GM15510 (cell line): ENCODE results near the gene ADCY10.

ENCODE experiments used
- POLR2A ChIP-seq: IDR thresholded peaks from 3 replicates; pipeline ENCODE4 v1.6.1; 2011; ENCODE audit warnings: borderline replicate concordance; ENCODE audit not compliant: insufficient read length; ENCODE audit errors: extremely low read depth

The ADCY10 gene

GRCh38 chr1:167819849-167820683, 93.9 kb downstream of the ADCY10 start:
- no peak for TF ChIP-seq POLR2A

DNA sequence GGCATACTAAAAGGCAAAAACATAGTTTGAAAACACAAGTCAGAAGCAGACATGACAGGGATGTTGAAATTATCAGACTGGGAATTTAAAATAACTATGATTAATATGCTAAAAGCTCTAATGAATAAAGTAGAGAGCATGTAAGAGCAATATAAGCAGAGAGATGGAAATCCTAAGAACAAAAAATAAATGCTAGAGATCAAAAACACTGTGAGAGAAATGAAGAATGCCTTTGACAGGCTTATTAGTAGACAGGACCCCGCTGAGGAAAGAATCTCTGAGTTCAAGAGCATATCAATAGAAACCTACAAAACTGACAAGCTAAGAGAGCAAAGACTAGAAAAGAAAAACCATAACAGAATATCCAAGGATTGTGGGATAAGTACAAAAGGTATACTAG, 98.3 kb downstream of the ADCY10 start:
- TF ChIP-seq POLR2A: no peak

- no peak for TF ChIP-seq POLR2A
Measured at GRCh38 chr1:167812972-167813371, 101.0 kb downstream of the ADCY10 start.

DNA sequence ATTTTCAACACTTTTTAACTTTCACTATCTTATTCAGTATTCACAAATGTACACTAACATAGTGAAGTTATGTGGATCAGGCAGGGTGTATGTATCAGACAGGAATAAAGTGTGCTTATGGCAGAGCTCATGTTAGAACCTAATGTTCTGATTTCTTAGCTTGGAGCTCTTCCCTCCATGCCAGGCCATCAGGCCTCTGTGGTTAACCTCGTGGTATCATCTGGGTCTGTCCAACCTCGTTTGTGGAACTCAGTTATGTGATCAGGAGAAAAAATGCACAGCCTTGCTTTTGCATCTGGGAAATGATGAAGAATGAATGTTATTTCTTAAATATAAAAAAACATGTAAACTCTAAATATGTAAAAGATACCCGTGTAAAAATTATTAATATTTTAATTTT, 105.2 kb downstream of the ADCY10 start:
- TF ChIP-seq POLR2A: no peak

GRCh38 chr1:167808104-167808503, 105.8 kb downstream of the ADCY10 start:
- TF ChIP-seq POLR2A: no peak

DNA sequence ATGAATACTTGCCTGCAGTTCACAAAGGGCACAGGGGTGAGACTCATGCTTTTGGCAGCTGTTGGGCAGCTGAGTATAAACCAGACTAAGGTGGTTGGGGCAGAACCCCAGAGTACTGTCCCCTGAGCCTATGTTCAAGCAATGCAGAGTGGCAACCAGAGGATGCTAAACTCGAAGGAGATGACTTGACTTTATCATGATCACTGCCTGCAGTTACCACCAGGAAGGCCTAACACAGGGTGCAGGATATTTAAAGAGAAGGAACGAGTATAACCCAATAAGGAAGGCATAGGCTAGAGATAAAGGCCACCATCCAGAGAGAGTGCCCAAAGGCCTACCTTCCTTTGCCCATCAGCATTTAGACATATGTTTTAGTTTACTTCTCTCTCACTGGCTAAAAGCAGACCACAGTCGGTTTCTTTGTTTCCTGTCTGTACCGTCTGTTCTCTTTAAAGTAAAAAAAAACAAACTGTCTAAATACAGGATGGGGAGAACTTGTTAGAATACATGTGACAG, 108.8 kb downstream of the ADCY10 start:
- TF ChIP-seq POLR2A: no peak

GRCh38 chr1:167803358-167804207, 110.4 kb downstream of the ADCY10 start:
- no peak for TF ChIP-seq POLR2A

DNA sequence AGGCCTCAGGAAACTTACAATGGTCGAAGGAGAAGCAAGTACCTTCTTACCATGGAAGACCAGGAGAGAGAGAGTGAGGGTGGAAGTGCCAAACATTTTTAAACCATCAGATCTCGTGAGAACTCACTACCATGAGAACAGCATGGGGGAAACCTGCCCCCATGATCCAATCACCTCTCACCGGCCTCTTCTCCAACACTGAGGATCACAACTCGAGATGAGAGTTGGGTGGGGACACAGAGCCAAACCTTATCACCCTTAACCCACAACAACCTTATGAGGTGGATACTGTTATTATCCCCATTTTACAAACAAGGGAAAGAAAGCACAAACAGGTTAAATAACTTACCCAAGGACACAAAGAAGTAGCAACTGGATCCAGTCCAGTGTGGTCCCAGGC, 111.7 kb downstream of the ADCY10 start:
- no peak for TF ChIP-seq POLR2A

GRCh38 chr1:167800251-167800650, 113.7 kb downstream of the ADCY10 start:
- TF ChIP-seq POLR2A: no peak

GRCh38 chr1:167799747-167800146, 114.2 kb downstream of the ADCY10 start:
- TF ChIP-seq POLR2A: no peak

- no peak for TF ChIP-seq POLR2A
Measured at GRCh38 chr1:167798952-167799351, 115.0 kb downstream of the ADCY10 start.

GRCh38 chr1:167797015-167797414, 116.9 kb downstream of the ADCY10 start:
- no peak for TF ChIP-seq POLR2A

GRCh38 chr1:167795810-167796740, 117.9 kb downstream of the ADCY10 start:
- no peak for TF ChIP-seq POLR2A

DNA sequence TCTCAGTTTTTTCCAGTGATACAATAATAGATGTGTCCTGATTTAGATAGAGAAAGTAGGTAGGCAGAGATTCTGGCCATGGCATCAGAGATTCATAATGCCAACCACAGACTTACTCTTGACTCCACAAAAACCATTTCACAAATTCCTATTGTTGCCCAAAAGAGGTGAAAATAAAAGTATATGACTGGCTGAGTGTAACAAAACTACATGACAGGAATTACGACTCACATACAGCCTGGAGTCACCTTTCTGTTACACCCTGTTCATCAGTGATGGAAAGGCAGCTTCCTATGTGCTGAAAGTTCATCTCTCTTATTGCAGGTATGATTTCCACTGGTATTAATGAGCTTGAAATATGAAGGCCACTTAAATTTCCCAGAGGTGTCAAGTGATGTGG, 119.9 kb downstream of the ADCY10 start:
- TF ChIP-seq POLR2A: no peak
